GM12872 (cell line): ENCODE measurements around the gene CEP152.

Experiments
- CTCF ChIP-seq: IDR thresholded peaks from 3 replicates; pipeline ENCODE4 v1.5.1; 2011; ENCODE audit warnings: low read depth, mild to moderate bottlenecking, low read length, moderate library complexity; ENCODE audit not compliant: insufficient read depth

The CEP152 gene

GRCh38 chr15:48825075-48825474 is 14.2 kb upstream of the CEP152 start:
- TF ChIP-seq CTCF: no peak

- TF ChIP-seq CTCF: no peak
These were observed 12.8 kb upstream of the CEP152 start for GRCh38 chr15:48823706-48824105.

GRCh38 chr15:48823237-48823636 is 12.4 kb upstream of the CEP152 start:
- no peak for TF ChIP-seq CTCF

- no peak for TF ChIP-seq CTCF
These were observed 3.4 kb upstream of the CEP152 start for GRCh38 chr15:48814286-48814685.

- peak; percentile 29; the same call in 1 of the 3 replicates for TF ChIP-seq CTCF
These were observed 573 bp upstream of the CEP152 start for GRCh38 chr15:48811325-48811958.

GRCh38 chr15:48806151-48806550 is 4.7 kb downstream of the CEP152 start:
- no peak for TF ChIP-seq CTCF

- no peak for TF ChIP-seq CTCF
These were observed 5.3 kb downstream of the CEP152 start for GRCh38 chr15:48805591-48805990.
